Right cardiac atrium (tissue), 5 donors: ENCODE measurements around the gene SENP8. TPM values are rescaled to one million over a fixed set of nuclear protein-coding genes. Genes with fewer than 3 reads are reported as not detected.

Experiments
- ATAC-seq, 2 donors: fragments of 200-7000 bp; cut with Tn5 transposase; one replicate each; pipeline versions ENCODE4 v1.8.0 to v1.9.1; 2020; ENCODE audit warnings: moderate library complexity in 2 of 2, mild to moderate bottlenecking in 1 of 2
- DNase-seq, 3 donors: peaks; one replicate each; pipeline ENCODE4 v3.0.0-alpha.2; 2020
- H3K27ac ChIP-seq: one replicate; pipeline ENCODE4 v1.5.1; 2013; ENCODE audit warnings: mild to moderate bottlenecking, low read length, control low read depth, moderate library complexity
- H3K27me3 ChIP-seq: one replicate; pipeline ENCODE4 v1.6.1; 2013; ENCODE audit not compliant: control insufficient read depth, insufficient read depth
- H3K4me1 ChIP-seq: one replicate; pipeline ENCODE4 v1.6.1; 2013; ENCODE audit warnings: low read length; ENCODE audit not compliant: control insufficient read depth, insufficient read depth
- H3K4me3 ChIP-seq: one replicate; pipeline ENCODE4 v1.5.1; 2013; ENCODE audit warnings: low read length, control low read depth
- H3K9me3 ChIP-seq: one replicate; pipeline ENCODE4 v1.6.1; 2013; ENCODE audit warnings: low read length; ENCODE audit not compliant: control insufficient read depth
- WGBS: extraction: QIAGEN DNeasy Blood & Tissue Kit; methylation state at CpG from one replicate; pipeline ENCODE4 v1.1.7; 2013; 5-methylcytosine and 5-hydroxymethylcytosine counted together
- intact Hi-C, 4 donors: fragments of 100-400 bp; cut with DNase I; formaldehyde crosslinking; loops; one replicate each; pipeline versions ENCODE4 v1.11.0 to v1.14.0; 2022 to 2023
- polyA plus RNA-seq: library from polyadenylated mRNA; stranded (reverse); fragments of 200-250 nt; gene quantifications from one replicate; pipeline ENCODE4 v1.2.3, GENCODE V29; 2013
- total RNA-seq, 4 donors: library from RNA; stranded (reverse); fragmentation: NEBNext Ultra II Directional; extraction: Animal tissue kit (Norgen Biotek cat#: 25700); gene quantifications; one replicate each; pipeline ENCODE4 v1.2.1, GENCODE V29; 2021
- donor health status: healthy with polysubstance abuse.
- donor health status: DM: no; HTN: yes; CAD: no.
- donor health status: DM: no; HTN: no; CAD: no.
- donor health status: DM: no; HTN: yes; CAD: no; lungs with severe emphysema.
- donor health status: DM: yes; HTN: yes; CAD: no.

The SENP8 gene
- total and polyA plus RNA-seq, 5 donors, result 3.6 to 5.3 (median 4.5) TPM

DNA sequence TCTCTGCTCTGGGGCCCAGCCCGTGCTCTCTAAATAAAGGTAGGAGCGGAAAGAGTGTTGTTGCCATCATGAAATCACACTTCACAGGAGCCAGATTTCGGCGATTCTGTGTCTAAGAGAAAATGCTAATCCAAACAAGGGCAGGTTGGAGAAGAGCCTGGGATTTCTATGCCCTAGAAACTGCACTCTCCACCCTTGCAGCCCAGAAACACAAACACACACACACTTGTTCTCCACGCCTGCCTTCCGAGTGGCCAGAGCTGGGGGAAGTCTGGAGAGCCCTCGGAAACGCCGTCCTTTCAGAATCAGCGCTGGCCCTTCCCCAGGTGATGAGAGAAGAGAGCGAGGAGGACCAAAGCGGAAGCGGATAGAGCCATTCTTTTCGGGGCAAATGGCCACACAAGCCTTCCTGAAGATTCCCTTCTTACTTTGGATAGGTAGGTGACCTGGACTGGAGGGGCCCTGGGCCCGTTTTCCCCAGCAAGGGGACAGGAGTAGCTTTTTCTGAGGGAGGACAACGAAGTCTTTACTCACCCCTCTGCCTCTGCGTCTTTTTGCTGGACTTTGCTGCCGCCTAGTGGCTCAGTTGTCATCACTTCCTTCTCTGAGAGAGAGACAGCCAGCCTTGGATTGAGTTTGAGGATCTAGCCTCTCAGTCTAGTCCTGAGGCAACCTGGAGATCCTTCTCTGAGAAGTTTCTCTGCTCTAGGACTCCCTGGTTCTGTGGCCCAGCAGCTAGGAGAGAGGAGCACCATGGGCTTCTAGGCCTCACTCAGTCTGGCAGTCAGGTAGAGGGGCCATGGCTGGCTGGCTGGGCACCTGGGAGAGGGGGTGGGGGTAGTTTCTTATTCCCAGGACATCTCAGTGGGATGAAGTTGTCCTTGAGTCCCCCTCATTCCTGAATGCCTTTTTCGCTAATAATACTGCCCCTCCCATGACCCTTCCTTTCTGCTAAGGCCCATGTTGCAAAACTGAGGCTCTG is 37.7 kb downstream of the SENP8 start:
- DNase-seq, result peak; percentile 81 to 93 (median 92)
- H3K27ac ChIP-seq, result no peak overlapping the region
- peak overlapping the region; percentile 50 for H3K4me3 ChIP-seq
- intact Hi-C loops, result loop anchor here in 2 of 4 donors (10.0 kb wide), 2 partner anchors 371 to 411 kb away; no protein-coding TSS in a partner anchor
- ATAC-seq, result peak; percentile 92 to 94
- no peaks in the 10 kb centered on the region for H3K4me1 ChIP-seq
- H3K27me3 ChIP-seq, result no peaks in the 10 kb centered on the region
- H3K9me3 ChIP-seq, result no peaks in the 10 kb centered on the region
- 4% methylated on average over 19 of the region's 19 CpGs for WGBS

DNA sequence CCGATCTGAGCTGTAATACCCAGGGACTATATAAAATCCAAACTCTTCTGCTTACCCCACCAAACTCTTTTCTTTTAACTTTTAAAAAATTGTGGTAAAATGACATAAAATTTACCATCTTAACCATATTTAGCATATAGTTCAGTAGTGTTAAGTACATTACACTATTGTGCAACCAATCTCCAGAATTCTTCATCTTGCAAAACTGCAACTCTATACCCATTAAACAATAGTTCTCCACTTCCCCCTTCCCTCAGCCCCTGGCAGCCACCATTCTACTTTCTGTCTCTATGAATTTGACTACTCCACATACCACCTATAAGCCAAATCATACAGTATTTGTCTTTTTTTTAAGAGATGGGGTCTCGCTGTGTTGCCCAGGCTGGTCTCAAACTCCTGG is 38.7 kb downstream of the SENP8 start:
- ATAC-seq (no peak), DNase-seq (no peak)
- 90% methylated on average over 2 of the region's 2 CpGs for WGBS
- Histone ChIP-seq H3K27me3 (no peaks in the 10 kb centered on the region), H3K4me3 (no peak overlapping the region), H3K27ac (no peak overlapping the region), H3K9me3 (no peaks in the 10 kb centered on the region), H3K4me1 (no peaks in the 10 kb centered on the region)
- intact Hi-C loops, result loop anchor here in 2 of 4 donors (10.0 kb wide), 2 partner anchors 372 to 412 kb away; no protein-coding TSS in a partner anchor

DNA sequence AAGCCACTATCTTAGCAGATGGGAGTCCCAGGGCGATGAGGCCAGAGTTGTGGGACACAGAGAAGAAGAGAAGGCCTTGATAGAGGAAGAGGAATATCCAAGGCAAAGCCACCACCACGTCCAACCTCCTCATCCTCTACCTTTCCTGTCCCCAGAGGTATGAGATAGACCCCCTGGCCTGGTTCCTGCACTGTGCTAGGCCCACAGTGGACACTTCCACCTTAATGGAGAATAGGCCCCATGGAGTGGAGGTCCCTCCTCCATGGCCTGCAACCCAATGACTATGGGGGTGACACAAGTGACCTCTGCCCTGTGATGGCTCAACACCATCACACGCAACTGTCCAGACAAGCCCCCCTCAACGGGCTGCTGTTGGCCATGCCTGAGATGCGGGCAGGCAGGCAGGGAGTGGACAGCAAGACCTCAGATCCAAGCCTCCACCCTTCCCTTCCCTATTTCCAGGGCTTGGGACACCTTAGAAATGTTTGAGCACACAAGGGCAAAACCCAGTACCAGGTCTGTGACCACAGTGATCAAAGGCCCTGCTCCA is 42.6 kb downstream of the SENP8 start:
- ATAC-seq (no peak), DNase-seq (no peak)
- Histone ChIP-seq H3K27ac (no peak overlapping the region), H3K4me1 (no peaks in the 10 kb centered on the region), H3K4me3 (no peak overlapping the region), H3K9me3 (no peaks in the 10 kb centered on the region), H3K27me3 (no peaks in the 10 kb centered on the region)
- 87% methylated on average over 5 of the region's 5 CpGs for whole genome bisulfite sequencing
- intact Hi-C loops, result no loop called here

DNA sequence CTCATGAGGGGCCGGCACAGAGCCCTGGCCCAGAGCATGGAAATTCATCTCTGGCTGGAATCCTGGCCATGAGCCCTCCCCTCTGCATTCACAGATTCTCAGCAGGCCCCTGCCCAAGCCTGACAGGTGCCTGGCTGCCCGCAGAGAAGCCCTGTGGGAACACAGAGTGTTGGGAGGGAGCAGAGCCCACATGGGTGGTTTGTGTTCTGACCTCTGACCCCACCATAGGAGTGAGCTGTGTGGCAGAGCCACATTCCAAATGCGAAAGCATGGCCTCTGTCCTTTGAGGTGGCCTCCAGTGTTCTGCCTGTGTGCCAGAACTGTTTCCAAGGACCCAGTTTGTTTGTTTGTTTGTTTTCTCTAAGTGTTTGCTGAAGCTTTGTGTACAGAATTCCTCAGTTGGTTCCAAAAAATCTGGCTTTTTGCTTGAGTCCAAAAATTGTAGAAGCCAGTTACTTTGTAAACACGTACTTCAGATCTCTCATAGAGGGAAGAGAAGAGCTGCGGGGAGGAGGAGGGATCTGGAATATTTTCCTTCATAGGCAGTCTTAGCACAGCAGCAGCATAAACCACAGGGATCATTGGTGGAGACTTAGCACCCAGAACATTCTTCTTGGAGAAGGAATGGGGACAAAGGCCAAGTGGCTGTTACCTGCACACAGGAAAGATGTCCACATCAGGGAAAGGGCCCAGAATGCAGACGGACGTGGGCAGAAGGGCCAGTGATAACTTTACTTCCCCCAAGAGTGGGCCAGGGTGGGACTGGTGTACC is 43.3 kb downstream of the SENP8 start:
- intact Hi-C loops, result no loop called here
- Histone ChIP-seq H3K4me1 (no peaks in the 10 kb centered on the region), H3K27me3 (no peaks in the 10 kb centered on the region), H3K9me3 (no peaks in the 10 kb centered on the region), H3K27ac (no peak overlapping the region), H3K4me3 (no peak overlapping the region)
- WGBS, result 75% methylated on average over 7 of the region's 7 CpGs
- DNase-seq (no peak), ATAC-seq (peak in 1 of 2 donors; percentile 26)

GRCh38 chr15:72162569-72162968 is 44.4 kb downstream of the SENP8 start:
- WGBS, result 90% methylated on average over 5 of the region's 5 CpGs
- Histone ChIP-seq H3K27ac (no peak overlapping the region), H3K4me1 (no peaks in the 10 kb centered on the region), H3K4me3 (no peak overlapping the region), H3K9me3 (no peaks in the 10 kb centered on the region), H3K27me3 (no peaks in the 10 kb centered on the region)
- ATAC-seq, result no peak
- DNase-seq, result no peak
- intact Hi-C loops, result no loop called here

- no peaks in the 10 kb centered on the region for H3K9me3 ChIP-seq
- H3K4me1 ChIP-seq, result no peaks in the 10 kb centered on the region
- ATAC-seq (no peak), DNase-seq (no peak)
- no peak overlapping the region for H3K4me3 ChIP-seq
- intact Hi-C loops, result no loop called here
- WGBS, result 82% methylated on average over 4 of the region's 4 CpGs
- H3K27ac ChIP-seq, result no peak overlapping the region
- no peaks in the 10 kb centered on the region for H3K27me3 ChIP-seq
Observed at GRCh38 chr15:72163719-72164118, 45.5 kb downstream of the SENP8 start.

DNA sequence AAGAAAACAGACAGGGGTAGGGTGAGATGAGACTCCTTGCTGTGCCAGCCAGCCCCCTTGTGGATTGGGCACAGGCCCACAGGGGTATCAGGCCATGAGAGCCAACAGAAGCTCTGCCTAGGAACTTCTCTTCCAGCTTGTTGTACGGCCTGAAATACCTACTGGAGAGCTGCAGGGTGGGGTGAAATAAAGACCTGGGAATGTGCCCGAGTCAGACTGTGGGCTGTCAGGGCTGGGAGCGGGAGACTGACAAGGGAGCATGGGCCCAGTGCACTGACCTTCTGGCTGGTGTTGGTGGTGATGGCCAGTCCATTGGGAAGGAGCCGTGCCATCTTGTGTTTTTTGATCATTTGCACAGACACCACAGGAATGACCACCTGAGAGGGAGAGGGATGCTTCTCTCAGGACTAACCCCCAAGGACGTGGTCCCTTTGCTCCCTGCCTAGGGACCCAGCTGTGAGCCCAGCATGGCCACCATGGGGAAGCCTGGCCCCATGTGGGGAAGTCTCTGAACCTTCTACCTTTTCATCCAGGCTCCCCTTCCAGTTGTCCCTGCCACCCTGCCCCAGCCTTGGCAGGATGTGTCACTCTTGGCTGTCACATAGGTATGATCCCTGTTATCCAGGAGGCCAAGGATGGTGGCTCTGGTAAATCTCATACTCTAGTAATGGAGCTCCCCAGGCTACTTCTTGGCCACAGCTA is 48.7 kb downstream of the SENP8 start:
- H3K4me1 ChIP-seq, result no peaks in the 10 kb centered on the region
- H3K9me3 ChIP-seq, result no peaks in the 10 kb centered on the region
- no peak overlapping the region for H3K27ac ChIP-seq
- ATAC-seq (no peak), DNase-seq (no peak)
- WGBS, result 88% methylated on average over 5 of the region's 5 CpGs
- H3K27me3 ChIP-seq, result no peaks in the 10 kb centered on the region
- intact Hi-C loops, result no loop called here
- no peak overlapping the region for H3K4me3 ChIP-seq

DNA sequence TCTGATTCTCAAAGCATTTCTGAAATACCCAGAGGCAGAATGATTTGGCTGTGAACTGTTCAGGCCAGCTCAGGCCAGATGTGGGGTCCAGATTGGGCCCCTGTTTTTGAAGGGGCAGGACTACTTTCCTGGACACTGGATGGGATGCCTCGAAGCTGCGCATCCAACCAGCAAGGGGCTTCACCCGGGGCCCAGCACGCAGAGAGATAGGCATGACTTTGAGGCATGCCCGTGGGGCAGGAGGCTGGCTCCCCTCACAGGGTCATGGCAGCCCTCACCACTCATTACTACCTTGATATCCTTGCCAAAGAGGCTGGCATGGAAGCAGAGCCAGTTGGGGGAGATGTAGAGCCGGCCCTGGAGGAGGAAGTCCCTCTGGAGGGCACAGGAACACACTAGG is 49.2 kb downstream of the SENP8 start:
- H3K27me3 ChIP-seq, result no peaks in the 10 kb centered on the region
- 77% methylated on average over 6 of the region's 6 CpGs for WGBS
- no peaks in the 10 kb centered on the region for H3K9me3 ChIP-seq
- no peak for ATAC-seq
- no peak overlapping the region for H3K4me3 ChIP-seq
- H3K4me1 ChIP-seq, result no peaks in the 10 kb centered on the region
- no peak overlapping the region for H3K27ac ChIP-seq
- no peak for DNase-seq
- intact Hi-C loops, result no loop called here

- intact Hi-C loops, result no loop called here
- WGBS, result 17% methylated on average over 7 of the region's 7 CpGs
- Histone ChIP-seq H3K27ac (peak overlapping the region; percentile 26), H3K9me3 (no peaks in the 10 kb centered on the region), H3K27me3 (no peaks in the 10 kb centered on the region), H3K4me1 (no peaks in the 10 kb centered on the region), H3K4me3 (no peak overlapping the region)
- ATAC-seq (peak; percentile 58 to 73), DNase-seq (peak in 2 of 3 donors; percentile 73 to 75)
Observed at GRCh38 chr15:72168131-72168807, 50.1 kb downstream of the SENP8 start.

- no peak for DNase-seq
- no peaks in the 10 kb centered on the region for H3K4me1 ChIP-seq
- peak overlapping the region; percentile 26 for H3K27ac ChIP-seq
- no peaks in the 10 kb centered on the region for H3K9me3 ChIP-seq
- ATAC-seq, result peak; percentile 32 to 34
- H3K27me3 ChIP-seq, result no peaks in the 10 kb centered on the region
- 30% methylated on average over 4 of the region's 4 CpGs for WGBS
- H3K4me3 ChIP-seq, result no peak overlapping the region
- intact Hi-C loops, result no loop called here
Observed at GRCh38 chr15:72168808-72169190, 50.6 kb downstream of the SENP8 start.
